HepG2 (cell line): ENCODE data around the gene CCBE1. TPM values are rescaled to one million over a fixed set of nuclear protein-coding genes. Genes with fewer than 3 reads are reported as not detected.

Source experiments
- ATAC-seq: fragments of 200-7000 bp; cut with Tn5 transposase; 3 replicates; pipeline ENCODE4 v1.9.1; 2020; ENCODE audit warnings: mild to moderate bottlenecking, moderate library complexity
- BruUV-seq: library from RNA; stranded (reverse); fragments of 400-500 nt; replicated peaks from 2 replicates; lab custom pipeline; 2021; lab: Mats Ljungman, UMichigan
- CTCF ChIA-PET: fragments of 300-600 bp; formaldehyde crosslinking; extraction: SDS; loops from one replicate; lab custom pipeline; 2021; ENCODE audit warnings: low total read pairs, inconsistent platforms, low intra/inter-chr PET ratio; lab: Yijun Ruan, JAX
- POLR2A ChIA-PET: fragments of 350-600 bp; sonication (Branson Sonifier 250); formaldehyde crosslinking; loops from one replicate; lab custom pipeline; 2020; ENCODE audit warnings: antibody characterized with exemption, inconsistent platforms; lab: Yijun Ruan, JAX
- DNase-seq: peaks from one replicate; pipeline ENCODE4 v3.0.0-alpha.2; 2015; ENCODE audit warnings: low spot score
- FAIRE-seq: peaks from 3 replicates; lab custom pipeline; 2011; peaks lifted over from hg19 to GRCh38; lab: Jason Lieb, UNC
- H2AFZ ChIP-seq: one replicate; pipeline ENCODE4 v1.6.1; 2011; ENCODE audit warnings: low read length, inconsistent platforms
- H3K27ac ChIP-seq: fragments of 300-600 bp; 3 replicates; pipeline ENCODE4 v1.8.0; 2011; ENCODE audit warnings: mixed run types, mild to moderate bottlenecking, mixed read lengths, low read length, inconsistent platforms; ENCODE audit not compliant: insufficient read depth; ENCODE audit errors: extremely low read length
- H3K27me3 ChIP-seq, 2 experiments: fragments of 200-600 bp in 1 of 2; 2 replicates in 1 of 2; 3 replicates in 1 of 2; pipeline versions ENCODE4 v1.6.0 to v1.8.0; 2011; ENCODE audit warnings: low read length in 2 of 2, mild to moderate bottlenecking in 2 of 2, moderate library complexity in 2 of 2, inconsistent platforms in 1 of 2; ENCODE audit not compliant: insufficient read depth in 2 of 2, control insufficient read depth in 1 of 2
- H3K36me3 ChIP-seq, 2 experiments: fragments of 200-600 bp in 1 of 2; replicated peaks in 1 of 2; 2 replicates in 1 of 2; 3 replicates in 1 of 2; pipeline versions ENCODE4 v1.5.1 to v1.8.0; 2011; ENCODE audit warnings: low read length in 2 of 2, inconsistent platforms in 1 of 2; ENCODE audit not compliant: insufficient read depth in 2 of 2, control insufficient read depth in 1 of 2
- H3K4me1 ChIP-seq: 2 replicates; pipeline ENCODE4 v1.5.1; 2012; ENCODE audit warnings: low read length, inconsistent platforms; ENCODE audit not compliant: insufficient read depth
- H3K4me2 ChIP-seq: 2 replicates; pipeline ENCODE4 v1.6.0; 2011; ENCODE audit warnings: low read depth, low read length, inconsistent platforms
- H3K4me3 ChIP-seq, 3 experiments: fragments of 200-600 bp in 1 of 3; sonication (generic), shearing (Covaris generic) in 1 of 3; replicated peaks in 1 of 3; 2 replicates each; pipeline ENCODE4 v1.5.1; 2011 to 2016; ENCODE audit warnings: low read length in 3 of 3, inconsistent platforms in 2 of 3, low read depth in 2 of 3, mild to moderate bottlenecking in 2 of 3, control low read depth in 1 of 3, mixed read lengths in 1 of 3; ENCODE audit not compliant: insufficient read depth in 1 of 3
- H3K79me2 ChIP-seq: one replicate; pipeline ENCODE4 v1.6.1; 2011; ENCODE audit warnings: low read length, inconsistent platforms; ENCODE audit not compliant: insufficient read depth
- H3K9ac ChIP-seq: 2 replicates; pipeline ENCODE4 v1.6.0; 2011; ENCODE audit warnings: mild to moderate bottlenecking, low read depth, low read length, inconsistent platforms; ENCODE audit not compliant: insufficient read depth
- H3K9me3 ChIP-seq: 2 replicates; pipeline ENCODE4 v1.5.1; 2012; ENCODE audit warnings: mild to moderate bottlenecking, low read length
- H4K20me1 ChIP-seq: 2 replicates; pipeline ENCODE4 v1.6.0; 2011; ENCODE audit warnings: inconsistent platforms, mild to moderate bottlenecking, low read length, moderate library complexity; ENCODE audit not compliant: insufficient read depth
- IKZF5 ChIP-seq: IDR thresholded peaks from 2 replicates; pipeline ENCODE4 v1.6.1; 2018; ENCODE audit warnings: missing genetic modification reagents, mild to moderate bottlenecking, missing compliant biosample characterization
- KDM1A ChIP-seq: IDR thresholded peaks from 2 replicates; pipeline ENCODE4 v1.6.1; 2016; ENCODE audit warnings: missing compliant biosample characterization
- KLF16 ChIP-seq, 2 experiments: sonication (generic) in 1 of 2; formaldehyde crosslinking in 1 of 2; IDR thresholded peaks; 2 replicates each; pipeline versions ENCODE4 v1.6.1 to v1.8.0; 2016 to 2023; ENCODE audit warnings: missing genetic modification reagents in 2 of 2, missing compliant biosample characterization in 1 of 2
- NFE2L2 ChIP-seq: fragments of 150-350 bp; IDR thresholded peaks from 2 replicates; pipeline ENCODE4 v1.6.1; 2014; ENCODE audit warnings: low read length
- SATB2 ChIP-seq: sonication (generic); formaldehyde crosslinking; IDR thresholded peaks from 2 replicates; pipeline ENCODE4 v1.5.0; 2020; ENCODE audit warnings: missing genetic modification reagents
- SIX4 ChIP-seq: sonication (generic); formaldehyde crosslinking; IDR thresholded peaks from 2 replicates; pipeline ENCODE4 v1.4.0; 2020; ENCODE audit warnings: missing genetic modification reagents
- THYN1 ChIP-seq: sonication (generic); formaldehyde crosslinking; IDR thresholded peaks from 2 replicates; pipeline ENCODE4 v1.8.1; 2023; ENCODE audit warnings: low read depth, mild to moderate bottlenecking, moderate library complexity, missing genetic modification reagents, borderline replicate concordance
- ZBED4 ChIP-seq: sonication (generic); formaldehyde crosslinking; IDR thresholded peaks from 2 replicates; pipeline ENCODE4 v1.4.0; 2020; ENCODE audit warnings: missing genetic modification reagents, borderline replicate concordance
- ZNF354B ChIP-seq: sonication (generic); formaldehyde crosslinking; IDR thresholded peaks from 2 replicates; pipeline ENCODE4 v1.8.0; 2022; ENCODE audit warnings: mild to moderate bottlenecking, missing genetic modification reagents
- ZNF44 ChIP-seq: sonication (generic); formaldehyde crosslinking; IDR thresholded peaks from 2 replicates; pipeline ENCODE4 v1.5.1; 2020; ENCODE audit warnings: mild to moderate bottlenecking, missing genetic modification reagents
- ZNF530 ChIP-seq: sonication (generic); formaldehyde crosslinking; IDR thresholded peaks from 2 replicates; pipeline ENCODE4 v1.5.0; 2020; ENCODE audit warnings: low read depth, mild to moderate bottlenecking, missing genetic modification reagents
- ZNF747 ChIP-seq: sonication (generic); formaldehyde crosslinking; IDR thresholded peaks from 2 replicates; pipeline ENCODE4 v1.8.1; 2023; ENCODE audit warnings: missing genetic modification reagents, mild to moderate bottlenecking, borderline replicate concordance
- ZNF839 ChIP-seq: sonication (generic); formaldehyde crosslinking; IDR thresholded peaks from 2 replicates; pipeline ENCODE4 v1.4.0; 2020; ENCODE audit warnings: missing genetic modification reagents, mild to moderate bottlenecking, borderline replicate concordance
- WGBS: methylation state at CpG from one replicate; pipeline ENCODE4 v1.1.6; 2017; ENCODE audit warnings: low lambda C conversion rate; 5-methylcytosine and 5-hydroxymethylcytosine counted together
- in situ Hi-C: cut with HindIII; loops from 2 replicates; pipeline ENCODE4 v1.10.0; 2017; ENCODE audit warnings: low pct_unique_long_range_greater_than_20kb; ENCODE audit not compliant: extremely low pct_ligation_motif_present
- intact Hi-C: fragments of 100-400 bp; cut with micrococcal nuclease; formaldehyde crosslinking; loops from one replicate; pipeline ENCODE4 v1.10.0; 2022; ENCODE audit not compliant: unreplicated experiment
- polyA plus RNA-seq, 8 experiments: library from polyadenylated mRNA; depleted of rRNA in 3 of 8; stranded (reverse) in 7 of 8; unstranded in 1 of 8; fragments of >200 nt; fragmentation: Illumina TruSeq in 4 of 8; extraction: Trizol in 4 of 8; gene quantifications; 2 replicates each; pipeline versions ENCODE4 v1.2.1 to v1.2.3, GENCODE V29; 2011 to 2016; ENCODE audit warnings: low read depth in 4 of 8, missing spikeins in 1 of 8, mixed read lengths in 1 of 8; ENCODE audit not compliant: insufficient read depth in 1 of 8
- total RNA-seq, 5 experiments: library from RNA; depleted of rRNA; stranded (reverse); fragments of >200 nt; fragmentation: Illumina TruSeq; extraction: Trizol; gene quantifications; 2 replicates each; pipeline ENCODE4 v1.2.3, GENCODE V29; 2016; ENCODE audit warnings: low read depth in 1 of 5
- TF ChIP-seq, protein P1 (sequence below): sonication (generic); formaldehyde crosslinking; IDR thresholded peaks from 2 replicates; pipeline ENCODE4 v1.8.0; 2023; ENCODE audit warnings: mild to moderate bottlenecking, missing genetic modification reagents

Gene CCBE1
- total and polyA plus RNA-seq, 2 of the 13 experiments (the other 11 are each of a cell fraction or from before 2014, with no cell fraction given), result not detected

- no peaks in the 10 kb centered on the region for H3K36me3 ChIP-seq
- no peaks in the 10 kb centered on the region for H3K27me3 ChIP-seq
- FAIRE-seq, result no peak
- no peak overlapping the region for H2AFZ ChIP-seq
- no peak overlapping the region for H3K4me2 ChIP-seq
- no peak for TF ChIP-seq THYN1
- TF ChIP-seq KLF16 (CRISPR knock-in tag; IDR thresholded peaks at IDR 0.05), result no peak
- intact Hi-C loops, result loop anchor here (10.0 kb wide), 1 partner anchor 118 kb away; no protein-coding TSS in a partner anchor
- no peak overlapping the region for H3K4me3 ChIP-seq
- ATAC-seq, result no peak
- in situ Hi-C loops, result no loop called here
- no peaks in the 10 kb centered on the region for H4K20me1 ChIP-seq
- no peak overlapping the region for H3K27ac ChIP-seq
- no peaks in the 10 kb centered on the region for H3K4me1 ChIP-seq
- WGBS, result 0% methylated on average over 5 of the region's 5 CpGs
- DNase-seq, result no peak
- H3K9me3 ChIP-seq, result no peaks in the 10 kb centered on the region
- H3K9ac ChIP-seq, result no peak overlapping the region
- BruUV-seq, result no TSS peak
- ChIA-PET POLR2A (no interaction called here), CTCF (no interaction called here)
- H3K79me2 ChIP-seq, result no peaks in the 10 kb centered on the region
These were observed 9.3 kb upstream of the CCBE1 start for GRCh38 chr18:59706499-59706898.

GRCh38 chr18:59705145-59705544 is 7.9 kb upstream of the CCBE1 start:
- Histone ChIP-seq H3K4me2 (no peak overlapping the region), H3K27me3 (peaks cover 0 to 6% of the 10 kb centered on the region in 2 experiments; a peak in 2 of 5 replicates), H2AFZ (no peak overlapping the region), H4K20me1 (no peaks in the 10 kb centered on the region), H3K9ac (no peak overlapping the region), H3K27ac (no peak overlapping the region), H3K4me3 (no peak overlapping the region), H3K4me1 (no peaks in the 10 kb centered on the region), H3K36me3 (no peaks in the 10 kb centered on the region), H3K79me2 (no peaks in the 10 kb centered on the region), H3K9me3 (no peaks in the 10 kb centered on the region)
- no TSS peak for BruUV-seq
- 0% methylated on average over 1 of the region's 1 CpG for WGBS
- intact Hi-C loops (loop anchor here (10.0 kb wide), 1 partner anchor 120 kb away; no protein-coding TSS in a partner anchor), in situ Hi-C loops (no loop called here)
- ATAC-seq (no peak), FAIRE-seq (no peak), DNase-seq (no peak)
- ChIA-PET CTCF (no interaction called here), POLR2A (no interaction called here)
- no peak for TF ChIP-seq ZNF44 (CRISPR knock-in tag)
- TF ChIP-seq ZBED4, result no peak
- TF ChIP-seq NFE2L2, result no peak
- no peak for TF ChIP-seq IKZF5 (CRISPR knock-in tag)
- no peak for TF ChIP-seq ZNF354B (CRISPR knock-in tag)
- TF ChIP-seq SIX4 (CRISPR knock-in tag), result no peak
- no peak for TF ChIP-seq ZNF747 (CRISPR knock-in tag)
- no peak for TF ChIP-seq KDM1A (CRISPR knock-in tag)
- no peak for TF ChIP-seq ZNF839 (CRISPR knock-in tag)
- TF ChIP-seq SATB2, result no peak
- TF ChIP-seq, protein P1, sequence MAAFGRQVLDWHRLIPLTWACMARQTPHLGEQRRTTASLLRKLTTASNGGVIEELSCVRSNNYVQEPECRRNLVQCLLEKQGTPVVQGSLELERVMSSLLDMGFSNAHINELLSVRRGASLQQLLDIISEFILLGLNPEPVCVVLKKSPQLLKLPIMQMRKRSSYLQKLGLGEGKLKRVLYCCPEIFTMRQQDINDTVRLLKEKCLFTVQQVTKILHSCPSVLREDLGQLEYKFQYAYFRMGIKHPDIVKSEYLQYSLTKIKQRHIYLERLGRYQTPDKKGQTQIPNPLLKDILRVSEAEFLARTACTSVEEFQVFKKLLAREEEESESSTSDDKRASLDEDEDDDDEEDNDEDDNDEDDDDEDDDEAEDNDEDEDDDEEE (CRISPR knock-in tag), result no peak
- TF ChIP-seq ZNF530 (CRISPR knock-in tag), result no peak
